Activated CD8-positive, alpha-beta T cell treated with anti-CD3 and anti-CD28 coated beads for 36 hours (primary cell): ENCODE results near the gene OR2F1. TPM values are rescaled to one million over a fixed set of nuclear protein-coding genes. Genes with fewer than 3 reads are reported as not detected.

ENCODE experiments used
- ATAC-seq: fragments of 200-7000 bp; cut with Tn5 transposase; one replicate; pipeline ENCODE4 v1.10.0; 2021; ENCODE audit warnings: mild to moderate bottlenecking, moderate library complexity
- CTCF ChIA-PET: fragments of 350-600 bp; sonication (Branson Sonifier 250); formaldehyde crosslinking; loops from one replicate; lab custom pipeline; 2021; ENCODE audit warnings: antibody characterized with exemption; lab: Charles Lee
- POLR2A ChIA-PET: fragments of 350-600 bp; sonication (Branson Sonifier 250); formaldehyde crosslinking; loops from one replicate; lab custom pipeline; 2021; ENCODE audit warnings: antibody characterized with exemption; lab: Charles Lee
- DNase-seq: peaks from one replicate; pipeline ENCODE4 v3.0.0-alpha.2; 2020
- H3K27ac Mint-ChIP-seq: one replicate; pipeline ENCODE4 v1.8.0; 2021; ENCODE audit warnings: mild to moderate bottlenecking, mixed read lengths
- H3K27me3 Mint-ChIP-seq: one replicate; pipeline ENCODE4 v1.8.0; 2021; ENCODE audit warnings: mixed read lengths
- H3K36me3 Mint-ChIP-seq: one replicate; pipeline ENCODE4 v1.8.0; 2021; ENCODE audit warnings: low read depth, mixed read lengths
- H3K4me1 Mint-ChIP-seq: one replicate; pipeline ENCODE4 v1.8.0; 2021; ENCODE audit warnings: low read depth, mixed read lengths
- H3K4me3 Mint-ChIP-seq: one replicate; pipeline ENCODE4 v1.8.0; 2021; ENCODE audit warnings: mild to moderate bottlenecking, moderate library complexity, mixed read lengths
- H3K9me3 Mint-ChIP-seq: one replicate; pipeline ENCODE4 v1.8.0; 2021; ENCODE audit warnings: mixed read lengths
- intact Hi-C: fragments of 100-400 bp; cut with micrococcal nuclease; formaldehyde crosslinking; loops from one replicate; pipeline ENCODE4 v1.10.0; 2022
- total RNA-seq, 2 experiments: library from RNA; stranded (reverse); gene quantifications; one replicate each; pipeline ENCODE4 v1.2.3, GENCODE V29; 2021
- TF ChIP-seq, protein P1 (sequence below): fragments of 200-600 bp; IDR thresholded peaks from one replicate; pipeline ENCODE4 v1.8.0; 2022; ENCODE audit warnings: antibody characterized with exemption, mild to moderate bottlenecking

The OR2F1 gene
- total RNA-seq, 2 experiments from 2014 or later = not detected

DNA sequence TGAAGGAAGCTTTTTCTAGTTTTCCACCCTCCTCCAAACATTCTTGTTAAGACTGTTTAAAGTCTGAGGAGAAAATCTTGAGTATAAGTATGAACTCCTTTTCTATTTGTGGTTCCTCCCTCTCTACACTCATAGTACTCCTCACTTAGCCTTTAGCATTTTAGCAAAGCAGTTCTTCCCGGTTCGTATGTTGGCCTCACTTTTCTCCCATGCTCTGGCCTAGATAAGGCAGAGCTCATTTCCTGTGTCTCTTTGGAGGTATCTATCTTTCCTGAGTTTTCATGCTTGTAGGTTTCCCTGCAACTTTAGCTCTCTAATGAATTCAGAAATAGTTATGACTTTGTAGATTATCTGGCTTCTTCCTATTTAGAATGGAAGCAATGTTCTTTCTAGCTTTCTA is 5.9 kb upstream of the OR2F1 start:
- no peak overlapping the region for H3K27ac Mint-ChIP-seq
- H3K36me3 Mint-ChIP-seq = no peaks in the 10 kb centered on the region
- TF ChIP-seq, protein P1, sequence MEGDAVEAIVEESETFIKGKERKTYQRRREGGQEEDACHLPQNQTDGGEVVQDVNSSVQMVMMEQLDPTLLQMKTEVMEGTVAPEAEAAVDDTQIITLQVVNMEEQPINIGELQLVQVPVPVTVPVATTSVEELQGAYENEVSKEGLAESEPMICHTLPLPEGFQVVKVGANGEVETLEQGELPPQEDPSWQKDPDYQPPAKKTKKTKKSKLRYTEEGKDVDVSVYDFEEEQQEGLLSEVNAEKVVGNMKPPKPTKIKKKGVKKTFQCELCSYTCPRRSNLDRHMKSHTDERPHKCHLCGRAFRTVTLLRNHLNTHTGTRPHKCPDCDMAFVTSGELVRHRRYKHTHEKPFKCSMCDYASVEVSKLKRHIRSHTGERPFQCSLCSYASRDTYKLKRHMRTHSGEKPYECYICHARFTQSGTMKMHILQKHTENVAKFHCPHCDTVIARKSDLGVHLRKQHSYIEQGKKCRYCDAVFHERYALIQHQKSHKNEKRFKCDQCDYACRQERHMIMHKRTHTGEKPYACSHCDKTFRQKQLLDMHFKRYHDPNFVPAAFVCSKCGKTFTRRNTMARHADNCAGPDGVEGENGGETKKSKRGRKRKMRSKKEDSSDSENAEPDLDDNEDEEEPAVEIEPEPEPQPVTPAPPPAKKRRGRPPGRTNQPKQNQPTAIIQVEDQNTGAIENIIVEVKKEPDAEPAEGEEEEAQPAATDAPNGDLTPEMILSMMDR = no peak
- DNase-seq = no peak
- no peaks in the 10 kb centered on the region for H3K4me1 Mint-ChIP-seq
- CTCF ChIA-PET = interaction anchor here (1.2 kb wide), 1 partner anchor 25 kb away, joined by 3 read pairs; no protein-coding TSS in a partner anchor
- H3K4me3 Mint-ChIP-seq = no peak overlapping the region
- H3K27me3 Mint-ChIP-seq = peaks cover 32% of the 10 kb centered on the region
- intact Hi-C loops = no loop called here
- ATAC-seq = no peak
- POLR2A ChIA-PET = no interaction called here
- peaks cover 1% of the 10 kb centered on the region for H3K9me3 Mint-ChIP-seq

DNA sequence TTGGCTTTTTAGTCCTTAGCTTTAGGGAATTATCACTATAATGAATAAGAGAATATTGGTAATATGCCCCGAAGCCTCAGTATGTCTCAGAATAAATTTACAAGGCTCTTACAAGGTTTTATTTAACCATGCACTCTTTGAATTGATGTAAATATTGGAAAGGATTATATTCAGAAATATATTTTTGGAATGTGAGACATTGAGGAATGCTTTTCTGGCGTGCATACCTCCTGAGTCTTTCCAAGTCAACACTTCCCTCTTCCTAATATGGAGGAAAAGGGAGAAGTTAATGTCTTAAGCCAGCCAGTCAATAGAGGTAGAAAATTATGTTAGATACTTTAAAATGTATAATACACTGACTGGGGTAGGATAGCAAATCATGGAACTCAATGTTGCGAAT is 1.2 kb upstream of the OR2F1 start:
- H3K27ac Mint-ChIP-seq = no peak overlapping the region
- ATAC-seq (no peak), DNase-seq (no peak)
- no peak overlapping the region for H3K4me3 Mint-ChIP-seq
- no peaks in the 10 kb centered on the region for H3K4me1 Mint-ChIP-seq
- H3K9me3 Mint-ChIP-seq = no peaks in the 10 kb centered on the region
- H3K27me3 Mint-ChIP-seq = peaks cover 22% of the 10 kb centered on the region
- TF ChIP-seq, protein P1 = no peak
- ChIA-PET POLR2A (no interaction called here), CTCF (no interaction called here)
- intact Hi-C loops = no loop called here
- H3K36me3 Mint-ChIP-seq = no peaks in the 10 kb centered on the region

GRCh38 chr7:143954135-143954534 is 509 bp upstream of the OR2F1 start:
- Mint-ChIP-seq H3K9me3 (no peaks in the 10 kb centered on the region), H3K4me3 (no peak overlapping the region), H3K27me3 (peaks cover 19% of the 10 kb centered on the region), H3K36me3 (no peaks in the 10 kb centered on the region), H3K4me1 (no peaks in the 10 kb centered on the region), H3K27ac (no peak overlapping the region)
- POLR2A ChIA-PET = no interaction called here
- ATAC-seq (no peak), DNase-seq (no peak)
- CTCF ChIA-PET = no interaction called here
- TF ChIP-seq, protein P1 = no peak
- intact Hi-C loops = no loop called here

DNA sequence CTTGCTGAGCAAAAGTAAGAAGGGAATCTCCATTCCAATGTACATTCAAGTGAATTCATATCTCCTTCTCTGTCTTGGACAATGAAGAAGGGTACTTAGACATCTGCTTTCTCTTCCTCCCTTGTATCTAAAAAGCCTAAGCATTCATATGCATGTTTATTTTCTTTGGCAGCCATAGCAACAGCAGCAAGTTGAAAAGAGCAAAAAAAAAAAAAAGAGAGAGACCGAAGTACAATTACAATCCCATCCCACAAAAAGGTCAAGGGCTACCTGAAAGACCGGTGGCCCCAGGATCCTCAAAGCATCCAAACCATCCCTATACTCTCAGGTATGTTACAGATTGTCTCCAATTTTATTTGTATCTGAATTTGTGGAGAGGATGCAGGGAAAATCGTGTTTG is 4.1 kb downstream of the OR2F1 start:
- Mint-ChIP-seq H3K27me3 (peaks cover 14% of the 10 kb centered on the region), H3K36me3 (no peaks in the 10 kb centered on the region), H3K4me3 (no peak overlapping the region), H3K4me1 (no peaks in the 10 kb centered on the region), H3K9me3 (no peaks in the 10 kb centered on the region), H3K27ac (no peak overlapping the region)
- CTCF ChIA-PET = no interaction called here
- DNase-seq (no peak), ATAC-seq (no peak)
- intact Hi-C loops = no loop called here
- POLR2A ChIA-PET = no interaction called here
- TF ChIP-seq, protein P1 = no peak

DNA sequence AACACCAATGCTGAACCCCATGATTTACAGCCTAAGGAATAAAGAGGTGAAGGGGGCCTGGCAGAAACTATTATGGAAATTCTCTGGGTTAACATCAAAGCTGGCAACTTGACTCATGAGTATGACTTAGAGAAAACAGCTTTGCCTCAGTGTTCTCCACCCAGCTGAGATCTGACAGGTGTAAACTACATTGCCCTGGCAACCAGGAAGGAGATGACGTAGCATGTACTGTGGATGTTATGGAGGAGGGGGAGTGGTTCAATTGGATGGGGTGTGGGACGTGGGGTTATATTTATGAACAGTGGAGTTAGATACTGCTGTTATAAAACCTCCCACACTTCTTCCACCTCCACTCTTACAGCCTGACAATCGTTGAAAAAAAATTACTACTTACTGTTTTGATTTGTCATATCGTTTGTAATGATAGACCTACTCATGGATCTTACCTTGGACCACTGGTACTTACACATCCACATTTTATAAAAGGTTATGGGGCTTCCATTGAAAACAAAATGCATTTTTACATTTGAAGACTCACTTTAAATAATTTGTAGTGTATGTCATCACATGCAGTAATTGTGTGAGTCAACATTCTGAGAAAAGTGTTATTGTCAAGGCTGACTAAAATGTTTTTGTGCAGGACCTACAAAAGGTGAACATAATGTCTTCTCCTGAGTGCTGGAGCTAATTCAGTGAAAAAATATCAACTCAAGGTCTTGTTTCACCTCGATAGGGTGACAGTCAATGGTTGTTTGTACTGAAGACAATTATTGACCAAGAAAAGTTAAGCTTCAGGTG is 6.4 kb downstream of the OR2F1 start:
- Mint-ChIP-seq H3K4me1 (no peaks in the 10 kb centered on the region), H3K36me3 (no peaks in the 10 kb centered on the region), H3K4me3 (no peak overlapping the region), H3K27me3 (peaks cover 12% of the 10 kb centered on the region), H3K27ac (no peak overlapping the region), H3K9me3 (no peaks in the 10 kb centered on the region)
- intact Hi-C loops = no loop called here
- ATAC-seq (no peak), DNase-seq (no peak)
- TF ChIP-seq, protein P1 = no peak
- POLR2A ChIA-PET = no interaction called here
- CTCF ChIA-PET = interaction anchor here (1.0 kb wide), 1 partner anchor 14 kb away, joined by 3 read pairs; no protein-coding TSS in a partner anchor
